ENCODE results near the gene HSPA12B. TPM values are rescaled to one million over a fixed set of nuclear protein-coding genes. Genes with fewer than 3 reads are reported as not detected.

The HSPA12B gene
- total RNA-seq, 1 donor from 2014 or later, result 0.44 TPM

- Mint-ChIP-seq H3K27ac (ENCODE audit: unreplicated experiment) (no peak overlapping the region), H3K27me3 (ENCODE audit: unreplicated experiment) (peaks cover 10% of the 10 kb centered on the region), H3K4me1 (ENCODE audit: low read depth, unreplicated experiment) (no peaks in the 10 kb centered on the region), H3K4me3 (ENCODE audit: unreplicated experiment) (no peak overlapping the region), H3K36me3 (ENCODE audit: unreplicated experiment) (peaks cover 4% of the 10 kb centered on the region), H3K9me3 (ENCODE audit: unreplicated experiment) (peaks cover 6% of the 10 kb centered on the region)
- DNase-seq, result no peak
- TF ChIP-seq, protein P1, sequence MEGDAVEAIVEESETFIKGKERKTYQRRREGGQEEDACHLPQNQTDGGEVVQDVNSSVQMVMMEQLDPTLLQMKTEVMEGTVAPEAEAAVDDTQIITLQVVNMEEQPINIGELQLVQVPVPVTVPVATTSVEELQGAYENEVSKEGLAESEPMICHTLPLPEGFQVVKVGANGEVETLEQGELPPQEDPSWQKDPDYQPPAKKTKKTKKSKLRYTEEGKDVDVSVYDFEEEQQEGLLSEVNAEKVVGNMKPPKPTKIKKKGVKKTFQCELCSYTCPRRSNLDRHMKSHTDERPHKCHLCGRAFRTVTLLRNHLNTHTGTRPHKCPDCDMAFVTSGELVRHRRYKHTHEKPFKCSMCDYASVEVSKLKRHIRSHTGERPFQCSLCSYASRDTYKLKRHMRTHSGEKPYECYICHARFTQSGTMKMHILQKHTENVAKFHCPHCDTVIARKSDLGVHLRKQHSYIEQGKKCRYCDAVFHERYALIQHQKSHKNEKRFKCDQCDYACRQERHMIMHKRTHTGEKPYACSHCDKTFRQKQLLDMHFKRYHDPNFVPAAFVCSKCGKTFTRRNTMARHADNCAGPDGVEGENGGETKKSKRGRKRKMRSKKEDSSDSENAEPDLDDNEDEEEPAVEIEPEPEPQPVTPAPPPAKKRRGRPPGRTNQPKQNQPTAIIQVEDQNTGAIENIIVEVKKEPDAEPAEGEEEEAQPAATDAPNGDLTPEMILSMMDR (IDR thresholded peaks at IDR 0.05; ENCODE audit: partially characterized antibody, unreplicated experiment), result no peak
Observed at GRCh38 chr20:3753501-3754275, 21.2 kb downstream of the HSPA12B start.

GRCh38 chr20:3754276-3754630, 21.8 kb downstream of the HSPA12B start:
- no peak overlapping the region for H3K4me3 Mint-ChIP-seq (ENCODE audit: unreplicated experiment)
- no peaks in the 10 kb centered on the region for H3K4me1 Mint-ChIP-seq (ENCODE audit: low read depth, unreplicated experiment)
- no peak for DNase-seq
- H3K9me3 Mint-ChIP-seq (ENCODE audit: unreplicated experiment), result peaks cover 5% of the 10 kb centered on the region
- H3K36me3 Mint-ChIP-seq (ENCODE audit: unreplicated experiment), result peaks cover 4% of the 10 kb centered on the region
- H3K27me3 Mint-ChIP-seq (ENCODE audit: unreplicated experiment), result peaks cover 10% of the 10 kb centered on the region
- H3K27ac Mint-ChIP-seq (ENCODE audit: unreplicated experiment), result no peak overlapping the region
- TF ChIP-seq, protein P1 (IDR thresholded peaks at IDR 0.05; ENCODE audit: partially characterized antibody, unreplicated experiment), result no peak

GRCh38 chr20:3755269-3755668, 22.8 kb downstream of the HSPA12B start:
- Mint-ChIP-seq H3K36me3 (ENCODE audit: unreplicated experiment) (peaks cover 4% of the 10 kb centered on the region), H3K9me3 (ENCODE audit: unreplicated experiment) (peaks cover 7% of the 10 kb centered on the region), H3K27me3 (ENCODE audit: unreplicated experiment) (peaks cover 10% of the 10 kb centered on the region), H3K4me3 (ENCODE audit: unreplicated experiment) (no peak overlapping the region), H3K27ac (ENCODE audit: unreplicated experiment) (no peak overlapping the region), H3K4me1 (ENCODE audit: low read depth, unreplicated experiment) (no peaks in the 10 kb centered on the region)
- TF ChIP-seq, protein P1 (IDR thresholded peaks at IDR 0.05; ENCODE audit: partially characterized antibody, unreplicated experiment), result no peak
- no peak for DNase-seq

DNA sequence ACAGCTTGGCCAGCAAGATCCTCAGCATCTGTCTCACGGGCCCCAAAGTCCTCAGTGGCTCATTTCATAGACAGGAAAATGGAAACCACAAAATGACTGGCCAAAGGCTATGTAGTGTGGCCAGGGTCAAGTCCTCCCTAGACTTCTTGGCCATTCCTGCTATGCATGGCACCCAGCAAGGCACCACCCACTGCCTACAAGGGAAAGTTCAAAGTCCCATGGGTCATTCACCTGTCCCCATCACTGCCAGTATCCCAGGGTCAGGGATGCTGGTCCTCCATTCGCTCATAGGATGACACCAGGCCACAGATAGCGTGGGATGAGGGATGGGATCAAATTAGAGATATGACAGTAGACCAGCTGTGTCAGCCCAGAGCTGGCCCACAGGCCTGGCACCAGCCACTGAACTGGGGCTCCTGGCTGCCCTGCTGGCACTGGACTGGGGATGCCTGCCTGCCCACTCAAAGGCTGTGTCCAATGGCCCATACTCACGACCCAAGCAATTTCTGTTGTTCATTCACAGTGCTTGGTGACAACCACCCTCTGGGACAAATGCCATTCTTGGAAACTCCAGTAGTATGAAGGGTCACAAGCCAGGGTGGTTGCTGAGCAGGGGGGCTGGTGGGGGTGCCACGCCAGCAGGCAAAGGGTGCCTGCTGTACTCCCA, 23.5 kb downstream of the HSPA12B start:
- DNase-seq, result no peak
- Mint-ChIP-seq H3K4me1 (ENCODE audit: low read depth, unreplicated experiment) (peaks cover 3% of the 10 kb centered on the region), H3K27me3 (ENCODE audit: unreplicated experiment) (peaks cover 7% of the 10 kb centered on the region), H3K27ac (ENCODE audit: unreplicated experiment) (no peak overlapping the region), H3K4me3 (ENCODE audit: unreplicated experiment) (no peak overlapping the region), H3K9me3 (ENCODE audit: unreplicated experiment) (peaks cover 7% of the 10 kb centered on the region), H3K36me3 (ENCODE audit: unreplicated experiment) (peaks cover 4% of the 10 kb centered on the region)
- TF ChIP-seq, protein P1 (IDR thresholded peaks at IDR 0.05; ENCODE audit: partially characterized antibody, unreplicated experiment), result no peak

- Mint-ChIP-seq H3K27ac (ENCODE audit: unreplicated experiment) (no peak overlapping the region), H3K36me3 (ENCODE audit: unreplicated experiment) (peaks cover 4% of the 10 kb centered on the region), H3K4me1 (ENCODE audit: low read depth, unreplicated experiment) (peaks cover 3% of the 10 kb centered on the region), H3K4me3 (ENCODE audit: unreplicated experiment) (no peak overlapping the region), H3K9me3 (ENCODE audit: unreplicated experiment) (peaks cover 7% of the 10 kb centered on the region), H3K27me3 (ENCODE audit: unreplicated experiment) (peaks cover 6% of the 10 kb centered on the region)
- TF ChIP-seq, protein P1 (IDR thresholded peaks at IDR 0.05; ENCODE audit: partially characterized antibody, unreplicated experiment), result no peak
- DNase-seq, result no peak
Observed at GRCh38 chr20:3757268-3757667, 24.8 kb downstream of the HSPA12B start.
